HG03066 (cell line): ENCODE results near the gene LYL1.

Source experiments
- ATAC-seq: cut with Tn5 transposase; IDR thresholded peaks from one replicate; pipeline ENCODE4 v1.9.1; 2021; ENCODE audit warnings: low read depth; ENCODE audit not compliant: unreplicated experiment

The LYL1 gene

DNA sequence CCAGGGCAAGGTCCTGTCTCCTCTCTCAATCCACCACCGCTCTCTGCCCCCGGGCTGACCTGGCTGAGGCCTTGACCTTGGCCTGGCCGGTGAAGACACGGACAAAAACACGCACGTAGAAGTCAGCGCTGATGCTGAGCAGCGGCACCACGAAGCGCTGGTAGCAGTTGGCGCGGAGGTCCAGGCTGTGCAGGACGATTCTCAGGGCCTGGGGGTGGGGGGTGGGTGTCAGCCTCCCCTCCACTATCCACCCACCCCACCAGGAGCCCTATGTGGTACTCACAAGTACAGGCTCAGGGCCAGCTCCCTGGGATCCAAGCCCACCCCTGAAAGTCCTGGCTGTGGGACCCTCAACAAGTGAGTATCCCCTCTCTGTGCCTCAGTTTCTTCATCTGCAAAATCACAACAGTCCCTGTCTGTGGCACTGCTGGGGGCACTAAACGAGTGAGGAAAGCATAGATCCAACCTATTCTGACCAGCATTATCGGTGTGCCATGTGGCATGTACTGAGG, 7.5 kb upstream of the LYL1 start:
- ATAC-seq: no peak

DNA sequence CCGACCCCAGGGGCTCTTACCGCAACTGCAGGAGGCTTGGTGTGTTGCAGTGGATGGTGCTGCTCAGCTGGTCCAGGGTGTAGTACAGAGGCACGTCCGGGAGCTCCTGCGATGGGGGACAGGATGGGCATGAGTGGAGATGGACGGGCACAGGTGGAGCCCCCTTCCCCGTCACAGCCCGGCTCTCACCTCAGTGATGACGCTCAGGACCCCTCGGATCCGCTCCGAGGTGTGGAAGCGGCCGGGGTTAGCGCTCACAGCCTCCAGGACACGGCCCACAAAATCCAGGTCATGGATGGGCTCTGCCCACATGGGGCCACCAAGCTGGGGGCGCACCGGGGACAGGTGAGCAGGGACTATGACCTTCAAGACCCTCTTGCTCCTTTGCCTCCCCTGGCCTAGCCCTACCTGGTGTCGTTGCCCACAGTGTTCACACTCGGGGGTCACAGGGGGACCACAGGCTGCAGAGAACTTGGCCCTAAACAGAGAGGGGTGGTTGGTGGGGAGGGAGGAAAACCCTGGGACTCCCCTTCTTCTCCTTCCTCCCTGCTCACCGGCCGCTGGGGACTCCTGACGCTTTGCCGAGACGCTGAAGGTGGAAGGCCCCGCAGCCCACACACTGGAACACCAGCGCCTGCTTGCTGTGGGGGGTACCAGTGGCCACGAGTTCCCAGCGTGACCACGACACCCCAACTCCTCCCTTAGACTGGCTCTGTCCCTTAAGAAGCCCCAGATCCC, 6.9 kb upstream of the LYL1 start:
- no peak for ATAC-seq

DNA sequence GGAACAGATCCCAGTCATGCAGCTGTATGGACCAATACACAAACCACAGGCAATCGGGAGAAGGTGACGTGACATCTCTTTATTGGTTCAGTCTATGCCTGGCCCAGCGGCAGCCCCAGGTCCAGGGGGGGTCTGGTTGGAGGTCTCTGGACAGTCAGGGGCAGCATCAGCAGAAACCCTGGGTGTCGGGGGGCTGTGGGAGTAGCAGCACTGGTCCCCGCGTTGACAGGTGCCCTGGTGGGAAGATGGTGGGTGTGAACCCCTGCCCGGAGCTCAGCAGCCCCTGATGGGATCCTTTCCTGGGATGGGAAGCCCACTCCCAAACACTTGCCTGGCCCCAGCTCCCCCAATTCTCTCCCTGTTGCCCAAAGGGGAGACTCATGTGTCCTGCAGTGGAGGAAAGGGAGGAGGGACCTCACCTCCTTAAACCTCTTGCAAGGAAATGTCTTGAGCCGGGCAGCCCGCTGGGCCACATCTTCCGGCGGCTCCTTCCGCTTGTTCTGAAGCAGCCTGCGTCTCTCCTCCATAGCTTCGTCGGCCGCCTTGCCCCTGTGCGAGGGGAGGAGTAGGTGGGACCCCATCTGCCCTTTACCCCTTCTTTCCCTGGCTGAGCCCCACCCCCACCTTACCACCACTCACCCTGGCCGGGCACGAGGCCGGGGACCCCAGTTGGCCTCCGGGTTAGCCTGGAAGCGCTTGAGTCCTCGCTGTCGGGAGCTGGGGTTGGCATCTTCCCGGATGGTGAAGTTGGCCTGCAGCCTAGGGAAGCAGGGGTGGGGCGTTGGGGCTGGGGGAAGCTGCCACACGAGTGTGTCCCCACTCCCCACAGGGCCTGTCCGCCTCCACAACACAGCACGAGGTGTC, 2.4 kb upstream of the LYL1 start:
- ATAC-seq: no peak

DNA sequence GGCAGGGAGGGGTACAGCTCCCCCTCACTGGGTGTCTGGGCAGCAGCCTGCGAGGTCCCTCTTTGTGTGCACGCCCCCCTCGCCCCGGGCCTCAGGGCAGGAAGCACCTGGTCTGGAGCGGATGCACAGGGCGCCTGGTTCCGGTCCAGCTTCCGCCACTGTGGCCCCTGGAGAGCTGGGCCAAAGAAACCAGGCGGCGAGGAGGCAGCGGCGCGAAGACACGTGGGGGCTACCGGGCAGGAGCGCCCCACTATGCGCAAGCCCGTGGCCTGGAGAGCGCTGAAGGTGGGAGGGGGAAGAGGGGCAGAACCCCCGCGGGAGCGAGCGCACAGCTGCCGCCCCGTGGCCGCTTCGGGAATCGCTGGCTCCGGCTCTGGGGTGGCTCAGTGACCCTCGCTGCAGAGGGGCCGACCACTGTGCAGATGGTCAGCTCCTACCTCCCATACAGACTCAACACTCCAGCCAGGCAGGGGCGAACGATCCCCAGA, 1.7 kb upstream of the LYL1 start:
- no peak for ATAC-seq

DNA sequence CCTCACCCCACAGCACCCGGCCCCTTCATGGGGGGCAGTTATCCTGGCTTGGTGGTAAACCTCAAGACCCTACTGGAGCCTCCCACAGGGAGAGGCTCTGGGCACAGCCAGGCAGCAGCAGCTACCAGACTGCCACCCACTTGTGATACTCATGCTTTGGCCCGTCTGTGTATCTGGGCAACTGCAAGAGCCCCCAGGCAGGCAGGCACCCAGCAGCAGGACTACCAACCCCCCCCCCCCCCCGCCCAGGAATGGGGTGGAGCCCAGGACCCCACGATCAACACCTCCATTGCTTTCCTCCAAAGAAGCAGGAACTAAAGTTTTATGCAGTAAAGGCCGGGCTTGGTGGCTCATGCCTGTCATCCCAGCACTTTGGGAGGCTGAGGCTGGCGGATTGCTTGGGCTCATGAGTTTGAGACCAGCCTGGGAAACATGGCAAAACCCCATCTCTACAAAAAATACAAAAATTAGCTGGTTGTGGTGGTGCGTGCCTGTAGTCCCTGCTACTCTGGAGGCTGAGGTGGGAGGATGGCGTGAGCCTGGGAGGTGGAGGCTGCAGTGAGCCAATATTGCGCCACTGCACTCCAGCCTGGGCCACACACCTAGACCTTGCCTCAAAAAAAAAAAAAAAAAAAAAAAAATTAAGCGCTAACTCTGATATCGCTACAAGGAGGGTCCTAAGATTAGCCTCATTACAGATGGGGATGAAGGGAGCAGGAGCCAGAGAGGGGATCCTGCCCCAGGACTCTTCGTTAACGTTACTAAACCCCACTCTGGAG, 1.1 kb upstream of the LYL1 start:
- ATAC-seq: no peak

DNA sequence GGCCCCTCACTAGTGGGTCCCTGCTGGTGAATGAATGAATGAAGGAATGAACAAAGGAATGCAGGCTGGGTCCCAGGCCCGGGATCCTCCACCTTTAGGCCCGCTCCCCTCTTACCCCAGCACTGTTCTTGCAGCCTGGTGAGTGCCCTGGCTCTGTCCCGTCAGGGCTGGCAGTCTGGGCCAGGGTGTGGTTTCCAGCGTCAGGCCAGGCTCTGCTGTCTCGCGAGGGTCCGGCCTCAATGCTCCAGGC, 317 bp downstream of the LYL1 start:
- no peak for ATAC-seq

DNA sequence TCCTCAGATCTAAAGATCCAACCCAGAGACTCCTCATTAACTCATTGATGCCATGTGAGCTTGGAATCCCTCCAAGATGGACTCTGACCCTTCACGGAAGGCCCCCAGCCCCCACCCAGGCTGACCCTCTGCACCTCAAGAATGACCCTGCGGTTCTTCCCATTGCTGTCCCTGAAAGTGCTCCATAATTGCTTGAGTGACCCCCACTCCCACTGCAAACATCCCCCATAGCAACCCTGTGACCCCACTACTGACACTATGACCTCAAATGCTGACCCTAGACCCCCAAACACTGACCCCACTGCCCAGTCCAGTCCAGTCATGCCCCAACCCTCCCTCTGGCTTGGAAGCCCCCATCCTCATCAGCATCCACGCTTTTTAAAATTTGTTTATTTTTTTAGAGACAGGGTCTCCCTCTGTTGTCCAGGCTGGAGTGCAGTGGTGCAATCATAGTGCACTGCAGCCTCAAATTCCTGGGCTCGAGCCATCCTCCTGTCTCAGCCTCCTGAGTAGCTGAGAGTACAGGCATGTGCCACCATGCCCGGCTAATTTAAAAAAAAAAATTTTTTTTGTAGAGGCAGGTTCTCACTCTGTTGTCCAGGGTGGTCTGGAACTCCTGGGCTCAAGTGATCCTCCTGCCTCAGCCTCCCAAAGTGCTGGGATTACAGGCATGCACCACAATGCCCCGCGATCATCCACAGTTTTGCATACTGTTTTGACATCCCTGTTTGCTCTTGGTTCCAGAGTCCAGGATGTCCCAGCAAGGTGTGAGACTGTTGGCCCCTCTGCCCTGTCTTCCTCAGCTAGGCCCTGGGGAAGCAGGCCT, 855 bp downstream of the LYL1 start:
- no peak for ATAC-seq

DNA sequence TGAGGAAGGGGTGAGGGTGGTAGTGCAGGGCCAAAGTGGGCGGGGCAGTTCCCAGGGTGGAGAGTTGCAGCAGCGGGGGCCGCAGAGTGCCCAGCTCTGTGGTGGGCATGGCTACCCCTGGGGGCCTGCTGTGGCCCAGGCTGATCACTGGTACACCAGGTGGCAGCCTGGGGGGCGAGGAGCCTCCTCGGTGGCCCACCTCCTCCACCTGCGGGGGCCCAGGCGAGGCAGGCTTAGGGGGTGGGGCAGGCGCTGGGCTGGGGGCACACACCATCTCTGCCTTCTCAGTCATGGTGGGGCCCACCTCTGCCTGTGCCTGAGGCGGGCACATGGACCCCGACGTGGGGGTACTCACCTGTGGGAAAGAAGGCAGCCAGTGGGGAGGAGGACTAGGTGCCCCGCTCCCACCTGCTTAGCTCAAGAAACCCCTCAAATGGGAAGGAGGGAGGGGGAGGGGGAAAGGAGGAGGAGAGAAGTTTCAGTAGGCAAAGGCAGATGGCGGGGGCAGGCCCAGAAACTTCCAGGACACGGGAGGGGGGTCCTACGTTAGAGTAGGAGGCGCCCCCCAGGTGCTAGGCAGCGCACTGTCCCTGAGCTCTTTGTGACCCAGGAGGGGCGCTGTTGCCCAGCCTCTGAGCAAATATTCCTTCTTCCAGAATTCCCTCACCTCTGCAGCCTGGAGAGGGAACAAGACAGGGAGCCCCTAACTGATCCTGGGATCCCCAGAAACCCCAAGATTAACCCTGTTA, 1.6 kb downstream of the LYL1 start:
- no peak for ATAC-seq

DNA sequence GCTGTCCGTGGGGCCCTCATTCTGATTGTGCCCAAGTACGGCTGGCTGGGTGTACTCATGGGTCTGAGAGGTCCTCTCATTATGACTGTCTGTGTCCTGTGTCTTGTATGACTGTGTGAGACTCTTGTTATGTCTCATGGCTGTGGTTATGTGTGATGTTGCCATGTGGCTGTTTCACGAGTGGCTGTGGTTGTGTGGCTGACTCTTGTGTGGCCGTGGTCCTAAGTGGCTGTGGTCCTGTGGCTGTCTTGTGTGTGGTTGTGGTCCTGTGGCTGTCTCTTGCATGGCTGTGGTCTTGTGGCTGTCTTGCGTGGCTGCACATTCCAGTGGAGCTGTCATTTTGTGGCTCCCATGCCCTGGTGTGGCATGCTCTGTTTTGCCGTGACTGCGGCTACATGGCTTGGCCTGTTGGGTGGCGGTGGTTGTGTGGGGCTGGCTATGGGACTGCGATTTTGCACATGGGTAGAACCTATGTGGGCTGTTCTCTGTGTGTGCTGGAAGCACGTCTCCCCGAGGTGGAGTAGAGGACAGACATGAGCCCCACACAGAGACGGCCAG, 2.5 kb downstream of the LYL1 start:
- no peak for ATAC-seq

DNA sequence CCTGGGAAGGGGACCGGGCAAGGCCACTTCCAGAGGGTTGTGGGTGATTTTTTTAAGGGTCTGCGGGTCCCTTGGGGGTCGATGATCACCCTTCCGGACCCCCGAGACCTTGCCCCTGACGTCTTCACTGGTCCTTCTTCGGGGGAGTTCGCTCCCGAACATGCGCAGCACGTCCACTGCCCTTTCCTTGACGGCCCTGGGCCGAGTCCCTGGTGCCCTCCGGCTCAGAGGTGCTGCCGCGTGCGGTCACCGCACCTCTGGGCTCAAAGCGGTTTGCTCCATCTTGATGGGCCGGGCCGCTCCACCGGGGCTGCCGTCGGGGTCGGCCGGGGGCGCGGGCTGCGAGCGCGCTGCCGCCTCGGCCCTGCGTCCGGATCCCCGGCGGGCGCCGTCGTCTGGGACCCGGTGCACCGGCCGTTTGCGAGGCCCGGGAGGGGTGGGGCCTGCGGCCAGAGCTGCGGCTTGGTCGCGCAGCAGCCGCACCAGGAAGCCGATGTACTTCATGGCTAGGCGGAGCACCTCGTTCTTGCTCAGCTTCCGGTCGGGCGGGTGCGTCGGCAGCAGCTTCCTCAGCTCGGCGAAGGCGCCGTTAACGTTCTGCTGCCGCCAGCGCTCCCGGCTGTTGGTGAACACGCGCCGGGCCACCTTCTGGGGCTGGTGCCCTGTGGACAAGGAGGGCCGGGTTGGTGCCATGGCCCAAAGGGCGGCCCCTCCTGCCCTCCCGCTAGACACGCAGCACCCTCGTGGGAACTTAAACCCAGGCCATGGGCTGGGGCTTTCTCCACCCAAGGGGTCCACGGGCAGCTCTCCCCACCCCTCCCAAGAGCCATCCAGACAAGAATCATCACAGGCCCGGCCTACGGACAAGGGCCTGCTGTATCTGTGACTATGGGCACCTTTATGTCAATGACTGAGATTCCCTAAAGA, 3.3 kb downstream of the LYL1 start:
- ATAC-seq: no peak

DNA sequence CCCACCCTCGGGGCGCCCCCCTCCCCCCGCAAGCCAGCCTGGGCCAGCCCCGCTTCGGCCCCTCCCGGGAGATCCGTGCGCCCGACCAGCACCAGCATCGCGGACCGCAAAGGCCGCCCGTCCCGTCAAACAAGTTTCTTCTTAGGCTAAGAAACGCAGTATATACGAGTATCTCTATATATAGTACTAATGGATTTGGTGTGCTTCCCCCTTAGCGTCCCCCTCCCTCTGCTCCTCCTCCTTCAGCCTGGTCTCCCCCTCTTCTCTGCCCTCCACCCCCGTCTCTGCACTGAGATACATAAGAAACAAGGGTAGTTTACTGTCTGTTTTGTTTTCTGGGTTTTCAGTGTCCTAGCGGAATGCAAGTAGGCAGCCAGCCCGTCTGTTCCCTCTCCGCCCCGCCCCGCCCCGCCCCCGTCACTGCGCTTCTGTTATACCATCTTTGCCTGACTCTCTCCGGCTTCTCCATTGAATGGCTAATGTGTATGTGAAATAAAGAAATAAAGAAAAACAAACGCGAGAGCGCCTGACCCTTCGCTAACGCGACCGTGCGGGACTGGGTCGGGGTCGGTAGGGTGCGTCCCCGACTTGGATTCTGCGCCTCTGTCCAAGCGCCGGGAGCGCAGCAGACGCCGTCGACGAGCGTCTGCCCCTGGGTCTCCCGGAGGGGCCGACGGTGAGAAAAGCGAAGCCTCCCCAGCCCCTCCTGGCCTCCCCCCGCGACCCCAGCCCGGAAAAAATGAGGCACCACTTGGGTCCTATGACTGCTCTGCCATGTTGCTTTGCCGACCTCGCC, 4.2 kb downstream of the LYL1 start:
- ATAC-seq: no peak

DNA sequence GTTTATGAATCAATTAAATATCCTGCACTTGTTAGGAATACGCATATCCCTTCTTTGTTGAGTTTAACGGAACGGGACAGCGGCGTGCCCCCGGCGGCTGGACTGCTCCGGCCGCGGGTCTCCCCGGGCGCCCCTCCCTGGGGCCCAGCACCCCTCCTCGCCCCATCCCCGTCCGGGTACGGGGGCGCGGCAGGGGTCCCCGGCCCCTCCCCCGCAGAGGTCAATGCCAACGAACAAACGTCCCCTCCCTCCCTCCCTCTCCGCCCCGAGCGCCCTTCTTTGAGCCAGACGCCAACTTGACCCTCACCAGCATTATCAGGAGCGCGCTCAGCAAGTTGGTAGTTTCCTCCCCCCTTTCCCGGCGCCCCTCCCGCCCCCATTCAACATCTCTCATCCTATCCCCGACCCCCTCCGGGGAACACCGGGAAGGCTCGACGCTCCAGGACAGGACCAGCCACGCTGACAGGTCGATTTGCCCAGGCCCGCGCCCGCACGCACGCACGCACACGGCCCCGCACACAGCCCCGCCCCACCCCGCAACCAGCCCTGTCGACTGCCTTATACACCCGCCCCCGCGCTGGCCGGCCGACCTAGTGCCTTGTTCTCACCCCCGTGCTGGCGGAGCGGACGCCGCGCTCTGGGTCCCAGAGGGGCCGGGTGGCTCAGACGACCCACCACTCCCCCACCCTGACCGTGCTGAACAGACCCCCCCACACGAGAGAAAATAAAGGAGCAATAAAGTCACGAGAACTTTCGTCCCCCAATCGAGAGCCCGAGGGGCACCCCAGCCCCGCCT, 5.0 kb downstream of the LYL1 start:
- ATAC-seq: no peak

DNA sequence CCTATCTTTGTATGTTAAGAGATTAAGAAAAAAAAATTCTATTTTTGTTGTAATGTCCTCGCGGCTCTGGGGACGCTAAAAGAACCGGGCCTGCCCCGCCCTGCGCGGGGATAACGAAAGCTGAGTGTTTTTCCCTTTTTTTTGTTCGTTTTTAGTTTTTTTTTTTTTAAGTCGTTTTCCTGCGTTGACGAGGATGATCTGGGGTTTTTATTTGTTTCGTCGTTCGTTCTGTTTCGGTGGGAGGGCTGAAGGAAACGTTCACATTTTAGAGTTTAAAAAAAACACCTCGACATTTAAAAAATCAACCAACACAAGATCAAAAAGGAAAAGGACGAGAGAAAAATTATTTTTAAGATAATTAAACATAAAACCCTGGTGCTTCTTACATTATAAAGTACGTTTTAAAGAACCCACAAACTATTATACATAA, 5.6 kb downstream of the LYL1 start:
- ATAC-seq: no peak

DNA sequence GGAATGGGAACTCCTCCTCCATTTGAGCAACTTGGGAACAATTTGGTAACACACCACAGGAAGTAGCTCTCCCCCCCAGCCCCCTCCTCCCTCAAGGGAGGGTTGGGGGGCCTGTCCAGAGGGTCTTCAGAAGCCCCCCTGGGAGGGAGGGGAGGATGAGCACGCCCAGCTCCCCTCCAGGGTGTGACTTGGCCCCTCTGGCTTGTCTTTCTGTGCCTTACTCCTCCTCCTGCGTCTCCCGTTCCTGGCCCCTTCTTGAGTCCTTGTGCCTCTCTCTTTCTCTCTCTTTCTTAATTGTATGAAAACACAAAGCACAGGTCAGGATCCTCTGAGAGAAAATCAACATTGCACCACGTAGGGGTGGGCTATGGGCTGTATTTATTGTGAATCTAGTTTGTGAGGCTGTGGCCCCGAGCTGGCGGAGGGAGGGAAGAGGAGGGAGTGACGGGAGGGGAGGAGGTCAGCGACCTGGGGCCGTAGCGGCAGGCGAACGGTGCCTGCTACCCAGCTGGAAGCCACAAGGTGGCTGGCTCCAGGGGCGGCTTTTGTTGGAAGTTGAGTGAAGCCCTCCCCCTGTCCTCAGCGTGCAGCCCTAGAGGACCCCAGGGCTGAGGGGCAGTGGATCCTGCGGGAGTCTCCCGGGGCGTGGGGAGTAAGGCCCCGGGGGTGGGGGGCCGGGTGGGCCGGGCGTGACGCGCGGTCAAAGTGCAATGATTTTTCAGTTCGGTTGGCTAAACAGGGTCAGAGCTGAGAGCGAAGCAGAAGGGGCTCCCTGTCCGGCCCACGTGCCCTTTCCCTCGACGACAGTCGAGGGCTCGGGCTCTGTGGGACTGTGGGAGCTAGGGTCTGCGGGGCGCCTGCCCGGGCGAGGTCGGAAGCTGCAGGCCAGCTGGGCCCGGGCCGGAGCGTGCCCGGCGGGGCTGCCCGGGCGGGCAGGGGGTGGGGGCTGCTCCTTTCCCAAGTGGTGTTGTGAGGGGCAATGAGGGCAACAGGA, 6.4 kb downstream of the LYL1 start:
- no peak for ATAC-seq

DNA sequence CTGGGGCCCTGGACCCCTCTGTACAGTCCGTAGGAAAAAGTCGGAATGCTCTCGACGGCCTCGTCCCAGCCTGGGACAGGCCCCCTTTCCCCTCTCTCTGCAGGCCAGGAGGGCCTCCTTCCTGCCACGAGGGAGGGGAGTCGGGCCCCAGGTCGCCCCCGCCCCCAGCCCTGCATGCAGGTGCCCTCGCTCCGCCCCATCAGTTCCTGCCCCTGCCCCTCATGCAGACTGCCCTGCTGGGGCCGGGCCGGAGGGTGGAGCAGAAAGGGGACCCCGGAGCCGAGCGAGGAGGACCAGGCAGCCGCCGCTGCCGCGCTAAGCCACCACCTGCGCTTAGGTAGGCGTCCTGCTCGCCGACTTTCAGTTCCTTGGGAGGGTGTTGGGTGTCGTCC, 7.3 kb downstream of the LYL1 start:
- ATAC-seq: no peak
